Esophagus (tissue), 2 donors: Measurements from ENCODE around the gene DMD. TPM values are rescaled to one million over a fixed set of nuclear protein-coding genes. Genes with fewer than 3 reads are reported as not detected.
"Not testable (repeated sequence)": the region's sequence is repeated elsewhere in the genome, so short reads cannot be mapped to it uniquely, and the experiment has no call there.

Experiments
- H3K27ac ChIP-seq, 2 donors: one replicate each; pipeline ENCODE4 v1.5.1; 2013; ENCODE audit warnings: low read depth in 2 of 2, mild to moderate bottlenecking in 2 of 2, inconsistent platforms in 1 of 2, low read length in 1 of 2, moderate library complexity in 1 of 2
- H3K27me3 ChIP-seq, 2 donors: one replicate each; pipeline ENCODE4 v1.6.1; 2013; ENCODE audit warnings: low read length in 2 of 2, control low read depth in 1 of 2, mild to moderate bottlenecking in 1 of 2; ENCODE audit not compliant: insufficient read depth in 2 of 2, control insufficient read depth in 1 of 2
- H3K36me3 ChIP-seq, 2 donors: one replicate each; pipeline ENCODE4 v1.6.1; 2013; ENCODE audit warnings: low read length in 1 of 2; ENCODE audit not compliant: control insufficient read depth in 2 of 2, insufficient read depth in 2 of 2
- H3K4me1 ChIP-seq, 2 donors: one replicate each; pipeline ENCODE4 v1.6.1; 2013; ENCODE audit warnings: low read length in 1 of 2; ENCODE audit not compliant: control insufficient read depth in 2 of 2, insufficient read depth in 2 of 2
- H3K4me3 ChIP-seq, 2 donors: one replicate each; pipeline ENCODE4 v1.5.1; 2013; ENCODE audit warnings: low read length in 2 of 2, mild to moderate bottlenecking in 2 of 2, low read depth in 1 of 2, moderate library complexity in 1 of 2
- H3K9me3 ChIP-seq, 2 donors: one replicate each; pipeline ENCODE4 v1.6.1; 2013; ENCODE audit warnings: mild to moderate bottlenecking in 2 of 2, low read depth in 1 of 2, low read length in 1 of 2, moderate library complexity in 1 of 2; ENCODE audit not compliant: control insufficient read depth in 2 of 2, insufficient read depth in 1 of 2
- WGBS, 2 donors: extraction: QIAGEN DNeasy Blood & Tissue Kit; methylation state at CpG; one replicate each; pipeline ENCODE4 v1.1.7; 2013; 5-methylcytosine and 5-hydroxymethylcytosine counted together
- polyA plus RNA-seq, 2 donors: library from polyadenylated mRNA; stranded (reverse); fragments of 200-250 nt; gene quantifications; one replicate each; pipeline ENCODE4 v1.2.3, GENCODE V29; 2013
- donor health status: healthy with polysubstance abuse.
- donor health status: Bipolar disorder and iron deficiency.

DMD gene
- polyA plus RNA-seq, 2 donors: 2.4 to 3.6 TPM

- Histone ChIP-seq H3K4me3 (no peak overlapping the region), H3K27me3 (no peaks in the 10 kb centered on the region), H3K4me1 (no peaks in the 10 kb centered on the region), H3K27ac (no peak overlapping the region), H3K36me3 (no peaks in the 10 kb centered on the region), H3K9me3 (no peaks in the 10 kb centered on the region)
- WGBS, 2 donors: 90 to 94% methylated on average over 4 of the region's 4 CpGs
Measured at GRCh38 chrX:32780109-32780508, 431.2 kb downstream of the DMD start.

GRCh38 chrX:32778965-32779364 is 432.4 kb downstream of the DMD start:
- no peaks in the 10 kb centered on the region for H3K4me1 ChIP-seq
- WGBS, 2 donors: 59 to 69% methylated on average over 4 of the region's 4 CpGs
- H3K4me3 ChIP-seq: no peak overlapping the region
- H3K27me3 ChIP-seq: no peaks in the 10 kb centered on the region
- no peaks in the 10 kb centered on the region for H3K36me3 ChIP-seq
- no peak overlapping the region for H3K27ac ChIP-seq
- H3K9me3 ChIP-seq: no peaks in the 10 kb centered on the region

GRCh38 chrX:32774966-32775365 is 436.4 kb downstream of the DMD start:
- no peaks in the 10 kb centered on the region for H3K36me3 ChIP-seq
- no peak overlapping the region for H3K27ac ChIP-seq
- H3K9me3 ChIP-seq: no peaks in the 10 kb centered on the region
- no peaks in the 10 kb centered on the region for H3K27me3 ChIP-seq
- no peak overlapping the region for H3K4me3 ChIP-seq
- 79 to 85% methylated on average over 3 of the region's 3 CpGs for WGBS, 2 donors
- H3K4me1 ChIP-seq: no peaks in the 10 kb centered on the region

- Histone ChIP-seq H3K9me3 (no peaks in the 10 kb centered on the region), H3K4me1 (no peaks in the 10 kb centered on the region), H3K27ac (no peak overlapping the region), H3K4me3 (no peak overlapping the region), H3K36me3 (no peaks in the 10 kb centered on the region), H3K27me3 (no peaks in the 10 kb centered on the region)
- WGBS, 2 donors: 45 to 52% methylated on average over 1 of the region's 1 CpG
Measured at GRCh38 chrX:32749070-32749469, 462.3 kb downstream of the DMD start.

GRCh38 chrX:32745323-32745722 is 466.0 kb downstream of the DMD start:
- no peaks in the 10 kb centered on the region for H3K27me3 ChIP-seq
- no peaks in the 10 kb centered on the region for H3K36me3 ChIP-seq
- no peaks in the 10 kb centered on the region for H3K4me1 ChIP-seq
- H3K4me3 ChIP-seq: no peak overlapping the region
- no peaks in the 10 kb centered on the region for H3K9me3 ChIP-seq
- WGBS, 2 donors: 22 to 25% methylated on average over 2 of the region's 2 CpGs
- no peak overlapping the region for H3K27ac ChIP-seq

GRCh38 chrX:32744921-32745320 is 466.4 kb downstream of the DMD start:
- H3K4me3 ChIP-seq: no peak overlapping the region
- no peaks in the 10 kb centered on the region for H3K4me1 ChIP-seq
- H3K27ac ChIP-seq: no peak overlapping the region
- WGBS, 2 donors: 63 to 73% methylated on average over 1 of the region's 1 CpG
- H3K27me3 ChIP-seq: no peaks in the 10 kb centered on the region
- no peaks in the 10 kb centered on the region for H3K36me3 ChIP-seq
- no peaks in the 10 kb centered on the region for H3K9me3 ChIP-seq

GRCh38 chrX:32741910-32742309 is 469.4 kb downstream of the DMD start:
- Histone ChIP-seq H3K27me3 (no peaks in the 10 kb centered on the region), H3K9me3 (no peaks in the 10 kb centered on the region)
- WGBS, 2 donors: 89% methylated on average over 3 of the region's 3 CpGs

GRCh38 chrX:32708542-32708941 is 502.8 kb downstream of the DMD start:
- Histone ChIP-seq H3K9me3 (no peaks in the 10 kb centered on the region), H3K36me3 (no peaks in the 10 kb centered on the region), H3K27ac (no peak overlapping the region), H3K4me1 (no peaks in the 10 kb centered on the region), H3K27me3 (no peaks in the 10 kb centered on the region), H3K4me3 (no peak overlapping the region)
- 67 to 81% methylated on average over 4 of the region's 4 CpGs for WGBS, 2 donors

More at GRCh38 chrX:32741910-32742309, 469.4 kb downstream of the DMD start:
- H3K4me3 ChIP-seq: no peak overlapping the region
- H3K4me1 ChIP-seq: no peaks in the 10 kb centered on the region
- H3K27ac ChIP-seq: no peak overlapping the region
- H3K36me3 ChIP-seq: no peaks in the 10 kb centered on the region

- WGBS, 2 donors: 87 to 92% methylated on average over 9 of the region's 9 CpGs
- H3K4me1 ChIP-seq, H3K36me3 ChIP-seq: not testable (repeated sequence)
Measured at GRCh38 chrX:32705385-32705784, 506.0 kb downstream of the DMD start.

GRCh38 chrX:32687379-32687778 is 524.0 kb downstream of the DMD start:
- Histone ChIP-seq H3K36me3 (no peaks in the 10 kb centered on the region), H3K4me1 (no peaks in the 10 kb centered on the region), H3K27ac (no peak overlapping the region), H3K9me3 (no peaks in the 10 kb centered on the region), H3K27me3 (no peaks in the 10 kb centered on the region), H3K4me3 (no peak overlapping the region)
- WGBS, 2 donors: 39 to 53% methylated on average over 1 of the region's 1 CpG

More at GRCh38 chrX:32705385-32705784, 506.0 kb downstream of the DMD start:
- H3K27ac ChIP-seq, H3K4me3 ChIP-seq, H3K27me3 ChIP-seq, H3K9me3 ChIP-seq: not testable (repeated sequence)
